Measurements from ENCODE around the gene APOO.

APOO gene

GRCh38 chrX:23935106-23935505, 27.4 kb upstream of the APOO start:
- Histone ChIP-seq H3K36me3 (replicated peaks) (no peaks in the 10 kb centered on the region), H3K27me3 (replicated peaks) (no peaks in the 10 kb centered on the region), H3K27ac (no peak overlapping the region), H3K4me3 (ENCODE audit: low read depth, low read length) (no peak overlapping the region)
- TF ChIP-seq CTCF (IDR thresholded peaks at IDR 0.05; ENCODE audit: low read depth, low read length, missing control alignments), result no peak
- DNase-seq, result no peak
- in situ Hi-C loops (cut with HindIII; ENCODE audit: low pct_ligation_motif_present, low sequenced_read_pairs), result no loop called here

GRCh38 chrX:23932046-23932445, 24.3 kb upstream of the APOO start:
- no peak for TF ChIP-seq CTCF (IDR thresholded peaks at IDR 0.05; ENCODE audit: low read depth, low read length, missing control alignments)
- DNase-seq, result no peak
- in situ Hi-C loops (cut with HindIII; ENCODE audit: low pct_ligation_motif_present, low sequenced_read_pairs), result no loop called here
- no peak overlapping the region for H3K4me3 ChIP-seq (ENCODE audit: low read depth, low read length)
- no peaks in the 10 kb centered on the region for H3K27me3 ChIP-seq (replicated peaks)
- H3K36me3 ChIP-seq (replicated peaks), result no peaks in the 10 kb centered on the region
- H3K27ac ChIP-seq, result no peak overlapping the region

DNA sequence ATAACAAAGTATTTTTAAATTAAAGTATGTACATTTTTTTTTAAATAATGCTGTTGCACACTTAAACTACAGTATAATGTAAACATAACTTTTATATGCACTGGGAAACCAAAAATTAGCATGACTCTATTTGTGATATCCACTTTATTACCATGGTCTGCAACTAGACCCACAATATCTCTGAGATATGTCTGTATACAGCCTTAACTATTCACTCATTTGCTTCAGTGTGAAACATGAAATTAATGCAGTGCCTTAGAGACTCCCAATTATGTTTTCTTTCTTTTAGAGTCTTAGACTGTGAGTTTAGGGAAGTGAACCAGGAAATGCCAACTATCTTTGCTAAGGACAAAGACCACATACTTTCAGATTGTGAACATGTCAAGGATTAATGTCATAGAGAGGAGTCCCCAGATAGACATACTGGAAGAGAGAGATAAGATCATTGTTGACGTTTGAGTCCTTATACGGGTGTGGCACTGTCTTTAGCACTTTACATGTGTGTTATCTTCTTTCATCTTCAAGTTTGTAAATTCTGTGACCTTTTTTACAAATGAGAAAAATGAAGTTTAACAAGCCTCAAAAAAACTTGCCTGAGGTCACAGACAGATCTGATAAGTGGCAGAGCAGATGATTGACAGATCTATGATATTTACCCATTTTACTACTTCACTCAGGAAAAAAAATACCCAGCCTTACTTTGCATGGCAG, 23.3 kb upstream of the APOO start:
- no peak for DNase-seq
- Histone ChIP-seq H3K27ac (no peak overlapping the region), H3K36me3 (replicated peaks) (no peaks in the 10 kb centered on the region), H3K27me3 (replicated peaks) (no peaks in the 10 kb centered on the region), H3K4me3 (ENCODE audit: low read depth, low read length) (no peak overlapping the region)
- TF ChIP-seq CTCF (IDR thresholded peaks at IDR 0.05; ENCODE audit: low read depth, low read length, missing control alignments), result no peak
- in situ Hi-C loops (cut with HindIII; ENCODE audit: low pct_ligation_motif_present, low sequenced_read_pairs), result no loop called here

GRCh38 chrX:23926015-23926414, 18.3 kb upstream of the APOO start:
- H3K4me3 ChIP-seq (ENCODE audit: low read depth, low read length), result no peak overlapping the region
- H3K27me3 ChIP-seq (replicated peaks), result no peaks in the 10 kb centered on the region
- no peaks in the 10 kb centered on the region for H3K36me3 ChIP-seq (replicated peaks)
- TF ChIP-seq CTCF (IDR thresholded peaks at IDR 0.05; ENCODE audit: low read depth, low read length, missing control alignments), result no peak
- H3K27ac ChIP-seq, result no peak overlapping the region
- in situ Hi-C loops (cut with HindIII; ENCODE audit: low pct_ligation_motif_present, low sequenced_read_pairs), result no loop called here
- no peak for DNase-seq

DNA sequence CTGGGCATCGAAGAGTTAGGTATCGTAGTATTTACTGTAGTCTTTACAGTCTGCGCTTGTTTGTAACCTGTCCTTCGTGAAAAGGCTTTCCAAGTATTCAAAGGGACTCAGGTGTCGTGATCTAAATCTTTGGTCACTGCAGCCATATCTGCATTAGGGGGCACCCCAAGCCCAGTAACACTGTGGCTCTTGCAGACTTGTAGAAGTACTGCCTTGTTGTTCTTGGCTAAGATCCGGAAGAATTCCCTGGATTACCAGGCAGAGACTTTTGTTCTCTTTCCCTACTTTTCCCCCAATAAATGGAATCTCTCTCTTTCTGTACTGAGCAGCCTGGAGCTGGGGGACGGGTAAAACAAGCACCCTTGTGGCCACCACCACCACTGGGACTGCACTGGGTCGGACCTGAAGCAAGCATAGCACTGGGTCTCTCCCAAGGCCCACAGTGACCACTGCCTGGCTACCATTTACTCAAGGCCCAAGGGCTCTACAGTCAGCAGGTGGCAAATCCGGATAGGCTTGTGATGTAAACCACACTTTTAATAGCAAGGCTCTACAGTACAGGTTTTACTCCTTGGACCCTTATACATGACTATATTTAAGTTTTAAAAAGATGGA, 12.1 kb upstream of the APOO start:
- no peak overlapping the region for H3K27ac ChIP-seq
- H3K27me3 ChIP-seq (replicated peaks), result no peaks in the 10 kb centered on the region
- H3K36me3 ChIP-seq (replicated peaks), result no peaks in the 10 kb centered on the region
- peak; percentile 29 for TF ChIP-seq CTCF (IDR thresholded peaks at IDR 0.05; ENCODE audit: low read depth, low read length, missing control alignments)
- in situ Hi-C loops (cut with HindIII; ENCODE audit: low pct_ligation_motif_present, low sequenced_read_pairs), result no loop called here
- no peak for DNase-seq
- no peak overlapping the region for H3K4me3 ChIP-seq (ENCODE audit: low read depth, low read length)

Data from brain microvascular endothelial cell (primary cell).